Measurements from ENCODE around the gene ADPGK.

DNA sequence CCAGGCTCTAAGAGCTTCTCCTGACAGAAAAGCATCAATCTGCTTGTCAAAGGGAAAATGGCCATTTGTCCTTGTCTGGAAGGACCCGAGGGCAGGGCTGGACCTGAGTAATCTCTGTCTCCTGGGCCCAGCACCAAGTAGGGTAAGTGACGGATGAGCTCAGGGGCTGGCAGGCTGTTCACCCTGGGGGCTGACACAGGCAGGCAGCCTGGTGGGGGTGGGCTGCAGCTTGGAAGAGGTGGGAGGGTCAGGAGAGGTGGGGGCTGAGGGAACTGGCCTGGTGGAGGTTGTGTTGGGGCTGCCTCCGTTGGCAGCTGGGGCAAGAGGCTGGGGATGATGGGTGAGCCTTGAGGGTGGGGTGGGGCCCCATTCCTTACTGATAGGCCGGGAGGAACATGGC, 42.3 kb upstream of the ADPGK start:
- TF ChIP-seq, protein P1, sequence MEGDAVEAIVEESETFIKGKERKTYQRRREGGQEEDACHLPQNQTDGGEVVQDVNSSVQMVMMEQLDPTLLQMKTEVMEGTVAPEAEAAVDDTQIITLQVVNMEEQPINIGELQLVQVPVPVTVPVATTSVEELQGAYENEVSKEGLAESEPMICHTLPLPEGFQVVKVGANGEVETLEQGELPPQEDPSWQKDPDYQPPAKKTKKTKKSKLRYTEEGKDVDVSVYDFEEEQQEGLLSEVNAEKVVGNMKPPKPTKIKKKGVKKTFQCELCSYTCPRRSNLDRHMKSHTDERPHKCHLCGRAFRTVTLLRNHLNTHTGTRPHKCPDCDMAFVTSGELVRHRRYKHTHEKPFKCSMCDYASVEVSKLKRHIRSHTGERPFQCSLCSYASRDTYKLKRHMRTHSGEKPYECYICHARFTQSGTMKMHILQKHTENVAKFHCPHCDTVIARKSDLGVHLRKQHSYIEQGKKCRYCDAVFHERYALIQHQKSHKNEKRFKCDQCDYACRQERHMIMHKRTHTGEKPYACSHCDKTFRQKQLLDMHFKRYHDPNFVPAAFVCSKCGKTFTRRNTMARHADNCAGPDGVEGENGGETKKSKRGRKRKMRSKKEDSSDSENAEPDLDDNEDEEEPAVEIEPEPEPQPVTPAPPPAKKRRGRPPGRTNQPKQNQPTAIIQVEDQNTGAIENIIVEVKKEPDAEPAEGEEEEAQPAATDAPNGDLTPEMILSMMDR (IDR thresholded peaks at IDR 0.05; ENCODE audit: insufficient read depth, low read depth, low read length), result no peak
- TF ChIP-seq EZH2 (IDR thresholded peaks at IDR 0.05; ENCODE audit: insufficient read depth, low read length), result no peak

Measured in astrocyte (in vitro differentiated cells and primary cell).